ENCODE results near the gene SLC44A5. TPM values are rescaled to one million over a fixed set of nuclear protein-coding genes. Genes with fewer than 3 reads are reported as not detected.

Gene SLC44A5
- polyA plus RNA-seq, 3 donors = not detected

DNA sequence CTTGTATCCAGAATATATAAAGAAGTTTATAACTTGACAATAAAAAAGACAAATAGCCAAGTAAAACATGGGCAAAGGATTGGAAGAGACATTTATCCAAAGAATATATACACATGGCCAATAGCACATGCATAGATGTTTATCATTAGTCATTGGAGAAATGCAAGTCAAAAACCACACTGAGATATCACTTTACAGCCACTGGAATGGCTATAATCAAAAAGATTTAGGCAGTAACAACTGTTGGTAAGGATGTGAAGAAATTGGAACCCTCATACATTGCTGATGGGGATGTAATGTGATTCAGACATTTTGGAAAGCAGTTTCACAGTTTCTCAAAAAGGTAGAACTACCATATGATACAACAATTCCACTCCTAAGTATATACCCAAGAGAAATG lies 51.1 kb downstream of the SLC44A5 start:
- no peak overlapping the region for H3K4me3 ChIP-seq (replicated peaks in 1 of 3; ENCODE audit: low read depth in 2 of 3, low read length in 3 of 3)

GRCh38 chr1:75559136-75559535 lies 51.8 kb downstream of the SLC44A5 start:
- Histone ChIP-seq H3K9me3 (replicated peaks in 1 of 2; ENCODE audit: control insufficient read depth in 1 of 2, insufficient read depth in 1 of 2, low read length in 2 of 2) (no peaks in the 10 kb centered on the region), H4K20me1 (ENCODE audit: insufficient read depth, low read length) (no peaks in the 10 kb centered on the region), H3K79me2 (ENCODE audit: insufficient read depth, low read length) (no peaks in the 10 kb centered on the region), H3K4me3 (replicated peaks in 1 of 3; ENCODE audit: low read depth in 2 of 3, low read length in 3 of 3) (no peak overlapping the region), H3K9ac (ENCODE audit: insufficient read depth, low read length, poor library complexity, severe bottlenecking) (no peak overlapping the region), H3K4me1 (ENCODE audit: control insufficient read depth in 1 of 2, insufficient read depth in 2 of 2, low read length in 2 of 2) (no peaks in the 10 kb centered on the region), H2AFZ (ENCODE audit: insufficient read depth, low read depth, low read length, poor library complexity, severe bottlenecking) (no peak overlapping the region), H3K4me2 (replicated peaks; ENCODE audit: extremely low read depth, low read length, poor library complexity, severe bottlenecking) (no peak overlapping the region), H3K27me3 (ENCODE audit: control insufficient read depth in 2 of 2, insufficient read depth in 2 of 2, low read length in 2 of 2) (no peaks in the 10 kb centered on the region), H3K36me3 (replicated peaks in 1 of 2; ENCODE audit: control insufficient read depth in 1 of 2, insufficient read depth in 2 of 2, low read length in 2 of 2) (no peaks in the 10 kb centered on the region), H3K27ac (ENCODE audit: low read depth in 1 of 2, low read length in 2 of 2) (no peak overlapping the region)
- Mint-ChIP-seq H3K36me3 (no peaks in the 10 kb centered on the region), H3K27ac (no peak overlapping the region), H3K4me1 (no peaks in the 10 kb centered on the region), H3K4me3 (no peak overlapping the region), H3K9me3 (peaks cover 0 to under 1% (median 0%) of the 10 kb centered on the region in 7 donors), H3K27me3 (ENCODE audit: low read depth in 3 of 3) (no peaks in the 10 kb centered on the region)
- 100% methylated on average over 1 of the region's 2 CpGs for WGBS (ENCODE audit: insufficient coverage)
- DNase-seq = no peak
- no peak for TF ChIP-seq CTCF (IDR thresholded peaks at IDR 0.05)
- intact Hi-C loops (cut with micrococcal nuclease) = no loop called here

More for the DNA sequence above, 51.1 kb downstream of the SLC44A5 start:
- intact Hi-C loops (cut with micrococcal nuclease) = no loop called here
- no peak overlapping the region for H3K4me2 ChIP-seq (replicated peaks; ENCODE audit: extremely low read depth, low read length, poor library complexity, severe bottlenecking)
- H3K79me2 ChIP-seq (ENCODE audit: insufficient read depth, low read length) = no peaks in the 10 kb centered on the region
- H4K20me1 ChIP-seq (ENCODE audit: insufficient read depth, low read length) = no peaks in the 10 kb centered on the region
- no peaks in the 10 kb centered on the region for H3K9me3 Mint-ChIP-seq
- H3K36me3 Mint-ChIP-seq = no peaks in the 10 kb centered on the region
- no peaks in the 10 kb centered on the region for H3K9me3 ChIP-seq (replicated peaks in 1 of 2; ENCODE audit: control insufficient read depth in 1 of 2, insufficient read depth in 1 of 2, low read length in 2 of 2)
- H3K9ac ChIP-seq (ENCODE audit: insufficient read depth, low read length, poor library complexity, severe bottlenecking) = no peak overlapping the region
- no peaks in the 10 kb centered on the region for H3K4me1 ChIP-seq (ENCODE audit: control insufficient read depth in 1 of 2, insufficient read depth in 2 of 2, low read length in 2 of 2)
- H3K4me3 Mint-ChIP-seq = no peak overlapping the region
- DNase-seq = no peak
- H3K36me3 ChIP-seq (replicated peaks in 1 of 2; ENCODE audit: control insufficient read depth in 1 of 2, insufficient read depth in 2 of 2, low read length in 2 of 2) = no peaks in the 10 kb centered on the region
- no peak for TF ChIP-seq CTCF (IDR thresholded peaks at IDR 0.05)
- no peak overlapping the region for H3K27ac ChIP-seq (ENCODE audit: low read depth in 1 of 2, low read length in 2 of 2)
- peaks cover 0 to 3% (median 0%) of the 10 kb centered on the region in 3 donors for H3K27me3 Mint-ChIP-seq (ENCODE audit: low read depth in 3 of 3)
- H2AFZ ChIP-seq (ENCODE audit: insufficient read depth, low read depth, low read length, poor library complexity, severe bottlenecking) = no peak overlapping the region
- H3K27ac Mint-ChIP-seq = no peak overlapping the region
- H3K27me3 ChIP-seq (ENCODE audit: control insufficient read depth in 2 of 2, insufficient read depth in 2 of 2, low read length in 2 of 2) = no peaks in the 10 kb centered on the region
- H3K4me1 Mint-ChIP-seq = no peaks in the 10 kb centered on the region
